HG02973 (cell line): Measurements from ENCODE around the gene PKN3.
"Not testable (repeated sequence)": the region's sequence is repeated elsewhere in the genome, so short reads cannot be mapped to it uniquely, and the experiment has no call there.

ENCODE experiments used
- ATAC-seq: cut with Tn5 transposase; IDR thresholded peaks from one replicate; pipeline ENCODE4 v1.9.1; 2021; ENCODE audit warnings: moderate library complexity; ENCODE audit not compliant: unreplicated experiment

PKN3 gene

DNA sequence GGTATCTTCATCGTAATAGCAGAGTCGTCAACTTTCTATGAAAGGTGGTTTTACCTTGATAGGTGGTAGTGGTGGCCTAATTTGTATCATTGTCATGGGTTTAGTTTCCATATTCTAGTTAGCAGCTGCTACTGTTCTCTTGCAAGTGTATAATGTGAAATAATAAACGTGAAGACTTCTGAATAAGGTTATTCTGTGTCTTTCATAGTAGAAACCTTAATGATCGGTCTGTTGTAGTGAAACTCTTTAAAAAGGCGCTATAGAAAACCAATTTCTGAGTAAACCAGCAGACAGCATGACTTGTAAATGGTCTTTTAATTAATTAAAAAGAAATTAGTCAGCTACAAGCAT lies 11.6 kb upstream of the PKN3 start:
- ATAC-seq, result no peak

DNA sequence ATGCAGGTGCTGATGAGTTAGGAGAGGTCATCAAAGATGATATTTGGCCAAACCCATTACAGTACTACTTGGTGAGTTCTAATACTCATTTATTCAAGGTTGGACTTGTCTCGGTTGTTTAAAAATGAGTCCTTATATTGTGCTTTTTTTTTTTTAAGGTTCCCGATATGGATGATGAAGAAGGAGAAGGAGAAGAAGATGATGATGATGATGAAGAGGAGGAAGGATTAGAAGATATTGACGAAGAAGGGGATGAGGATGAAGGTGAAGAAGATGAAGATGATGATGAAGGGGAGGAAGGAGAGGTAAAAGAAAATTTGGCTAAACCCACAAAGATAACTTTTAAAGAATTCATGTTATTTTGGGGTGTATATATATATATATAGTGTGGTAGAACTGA lies 8.6 kb upstream of the PKN3 start:
- ATAC-seq, result not testable (repeated sequence)

DNA sequence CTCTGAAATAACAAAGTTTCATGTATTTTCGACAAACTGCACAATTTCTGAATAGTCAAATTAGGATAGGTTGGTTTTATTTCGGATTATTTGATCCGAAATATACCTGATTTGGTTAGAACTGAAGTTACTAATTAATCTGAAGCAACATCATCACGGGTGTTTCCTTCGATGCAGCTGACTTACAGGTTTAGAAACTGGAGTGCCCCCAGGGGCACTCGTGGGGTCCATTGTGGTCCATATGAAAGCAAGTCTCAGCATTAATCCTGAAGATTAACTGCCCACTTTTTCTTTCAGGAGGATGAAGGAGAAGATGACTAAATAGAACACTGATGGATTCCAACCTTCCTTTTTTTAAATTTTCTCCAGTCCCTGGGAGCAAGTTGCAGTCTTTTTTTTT lies 8.0 kb upstream of the PKN3 start:
- ATAC-seq, result no peak

DNA sequence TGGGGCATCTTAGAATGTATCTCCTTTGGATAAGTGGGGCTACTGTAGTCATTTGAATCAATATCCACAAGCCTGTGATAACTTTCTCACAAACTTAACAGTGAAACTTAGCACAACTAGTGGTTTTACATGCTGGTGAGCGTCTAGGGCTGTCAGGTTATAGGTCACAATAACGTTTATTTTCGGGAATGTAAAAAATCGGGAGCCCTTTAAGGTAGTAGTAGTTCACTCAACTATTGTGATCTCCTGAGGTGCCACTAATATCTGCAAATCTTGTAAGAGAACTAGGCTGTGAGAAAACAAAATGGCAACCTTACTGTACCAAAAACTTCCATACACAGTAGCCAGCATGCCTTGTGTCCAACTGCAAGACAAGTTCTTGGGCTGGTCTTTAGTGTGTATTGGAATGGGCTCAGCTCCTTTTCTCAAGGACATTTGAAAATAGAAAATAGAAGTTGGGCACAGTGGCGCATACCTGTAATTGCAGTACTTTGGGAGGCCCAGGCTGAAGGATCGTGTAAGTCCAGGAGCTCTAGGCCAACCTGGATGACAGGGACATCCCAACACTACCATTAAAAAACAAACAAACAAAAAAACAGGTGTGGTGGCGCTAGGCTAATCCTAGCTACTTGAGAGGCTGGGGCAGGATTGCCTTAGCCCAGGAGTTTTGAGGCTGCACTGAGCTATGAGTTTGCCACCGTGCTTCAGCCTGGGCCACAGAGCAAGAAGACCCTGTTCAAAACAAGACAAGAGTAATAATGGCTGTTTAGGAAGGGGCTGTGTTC lies 5.2 kb upstream of the PKN3 start:
- ATAC-seq, result no peak

DNA sequence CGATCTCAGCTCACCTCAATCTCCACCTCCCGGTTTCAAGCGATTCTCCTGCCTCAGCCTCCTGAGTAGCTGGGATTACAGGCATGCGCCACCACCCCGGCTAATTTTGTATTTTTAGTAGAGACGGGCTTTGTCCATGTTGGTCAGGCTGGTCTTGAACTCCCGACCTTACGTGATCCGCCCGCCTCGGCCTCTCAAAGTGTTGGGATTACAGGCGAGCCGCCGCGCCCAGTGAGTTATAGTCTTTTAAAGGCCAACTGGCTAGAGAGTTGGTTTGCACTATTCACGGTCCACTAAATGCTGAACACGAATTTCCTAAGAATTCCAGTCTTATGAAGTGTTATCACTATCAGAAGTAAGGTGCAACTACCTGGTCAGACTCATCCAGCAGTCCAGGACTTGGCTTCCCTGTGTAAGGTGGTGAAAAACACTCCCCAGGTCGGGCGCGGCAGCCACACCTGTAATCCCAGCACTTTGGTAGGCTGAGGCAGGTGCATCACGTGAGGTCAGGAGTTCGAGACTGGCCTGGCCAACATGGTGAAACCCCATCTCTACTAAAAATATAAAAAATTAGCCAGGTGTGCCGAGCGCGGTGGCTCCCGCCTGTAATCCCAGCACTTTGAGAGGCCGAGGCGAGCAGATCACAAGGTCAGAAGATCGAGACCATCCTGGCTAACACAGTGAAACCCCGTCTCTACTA lies 3.1 kb upstream of the PKN3 start:
- ATAC-seq, result not testable (repeated sequence)

DNA sequence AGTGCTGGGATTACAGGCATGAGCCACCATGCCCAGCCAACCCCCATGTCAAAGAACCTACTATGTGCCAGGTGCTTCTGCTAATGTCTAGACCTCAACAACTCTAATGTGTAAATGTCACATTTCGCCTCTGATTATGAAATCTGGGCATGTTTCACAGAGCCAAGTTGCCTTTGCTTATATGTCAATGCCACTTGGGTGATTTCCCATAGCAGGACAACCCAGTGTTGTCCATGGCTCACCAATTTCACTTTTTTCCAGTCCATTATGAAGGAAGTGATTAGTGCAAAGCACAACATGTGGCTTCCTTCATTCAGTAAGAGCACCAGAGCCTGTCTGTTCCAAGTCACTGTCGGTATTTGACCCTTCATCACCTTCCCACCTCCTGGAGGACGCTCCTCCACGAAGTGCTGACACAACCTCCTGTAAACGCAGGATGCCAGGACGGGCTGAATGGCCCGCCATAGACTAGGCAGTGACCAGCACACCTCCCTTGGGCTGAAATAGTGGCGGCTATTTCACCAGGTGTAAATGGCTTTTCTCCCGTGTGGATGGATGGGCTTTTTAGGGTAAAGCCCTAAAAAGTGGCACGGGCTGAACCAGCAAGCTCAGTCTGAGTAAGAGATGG lies 962 bp upstream of the PKN3 start:
- ATAC-seq, result no peak

DNA sequence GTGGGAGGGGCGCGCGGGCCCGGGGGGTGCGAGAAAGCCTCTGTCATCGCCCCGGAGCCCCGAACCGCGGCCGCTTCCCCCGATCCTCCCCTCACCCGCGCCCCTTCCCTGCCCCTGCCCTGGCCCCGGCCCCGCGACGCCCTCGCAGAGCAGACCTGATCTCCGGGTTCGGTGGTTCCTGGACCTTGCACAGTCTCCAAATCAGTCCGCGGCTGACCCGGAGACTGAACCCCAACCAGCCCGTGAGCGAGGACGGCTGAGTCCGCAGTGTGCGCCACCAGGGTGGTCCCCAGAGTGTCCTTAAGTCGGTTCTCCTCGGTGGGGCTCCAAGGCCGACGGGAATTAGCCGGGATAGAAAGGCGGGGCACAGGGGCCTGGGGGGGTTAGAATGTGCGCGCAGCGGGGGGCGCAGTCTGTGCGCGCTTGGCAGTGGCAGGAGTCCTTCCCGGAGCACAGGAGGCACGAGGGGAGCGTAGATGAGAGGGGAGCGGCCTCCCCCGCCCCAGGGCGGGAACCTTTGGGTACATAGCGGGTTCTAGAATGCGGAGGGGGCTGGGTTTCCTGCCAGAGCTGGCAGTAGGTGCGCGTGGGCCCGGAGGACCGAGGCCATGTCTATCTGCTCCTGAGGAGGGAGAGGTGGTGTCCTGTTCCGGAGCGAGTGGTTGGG lies 779 bp downstream of the PKN3 start:
- peak; percentile 30 for ATAC-seq

DNA sequence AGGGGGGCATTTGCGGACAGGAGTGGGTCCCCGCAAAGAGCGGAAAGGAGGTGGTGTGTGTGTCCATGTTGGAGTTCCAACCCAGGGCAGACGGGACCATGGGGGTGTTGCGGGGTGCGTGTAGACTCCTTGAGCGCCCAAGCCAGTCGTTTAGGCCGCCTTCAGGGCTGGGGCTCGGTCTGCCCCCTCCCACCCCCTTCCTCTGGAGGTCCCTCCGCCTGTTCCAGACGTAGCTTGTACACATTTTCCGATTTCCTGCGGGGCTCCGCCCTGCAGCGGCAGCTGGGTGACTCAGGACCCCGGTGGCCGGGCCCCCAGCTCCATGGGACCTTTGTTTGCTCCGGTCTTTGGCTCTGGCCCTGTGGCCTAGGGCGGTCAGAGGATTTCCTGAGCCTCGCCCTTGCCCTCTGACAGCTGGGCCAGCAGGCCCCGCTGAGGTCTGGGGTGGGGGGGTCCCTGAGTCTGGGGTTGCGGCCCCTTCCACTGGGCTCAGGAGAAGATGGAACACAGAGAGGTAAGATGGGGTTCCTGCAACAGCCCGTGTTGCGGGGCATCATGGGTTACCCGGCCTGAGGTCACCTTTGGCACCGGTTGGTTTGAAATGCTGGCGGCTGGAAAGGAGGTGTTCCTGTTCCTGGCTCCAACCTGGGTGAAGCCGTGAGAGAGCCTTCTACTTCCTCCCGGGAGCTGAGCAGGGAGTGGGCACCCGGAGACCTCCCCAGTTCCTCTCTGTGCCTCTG lies 1.5 kb downstream of the PKN3 start:
- ATAC-seq, result no peak

DNA sequence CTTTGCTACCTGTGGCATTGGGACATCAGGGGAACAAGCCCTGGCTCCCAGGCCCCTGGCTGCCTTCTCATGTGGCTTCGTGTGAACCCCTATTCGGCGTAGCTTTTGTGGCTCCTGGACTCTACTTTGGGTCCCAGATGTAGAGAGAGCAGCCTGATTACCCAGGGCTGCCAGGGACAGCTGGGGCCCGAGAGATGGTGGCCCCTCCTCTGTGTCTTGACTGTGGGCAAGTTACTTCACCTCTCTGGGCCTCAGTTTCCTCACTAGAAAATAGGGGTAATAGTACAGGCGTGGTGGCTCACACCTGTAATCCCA lies 2.0 kb downstream of the PKN3 start:
- no peak for ATAC-seq

DNA sequence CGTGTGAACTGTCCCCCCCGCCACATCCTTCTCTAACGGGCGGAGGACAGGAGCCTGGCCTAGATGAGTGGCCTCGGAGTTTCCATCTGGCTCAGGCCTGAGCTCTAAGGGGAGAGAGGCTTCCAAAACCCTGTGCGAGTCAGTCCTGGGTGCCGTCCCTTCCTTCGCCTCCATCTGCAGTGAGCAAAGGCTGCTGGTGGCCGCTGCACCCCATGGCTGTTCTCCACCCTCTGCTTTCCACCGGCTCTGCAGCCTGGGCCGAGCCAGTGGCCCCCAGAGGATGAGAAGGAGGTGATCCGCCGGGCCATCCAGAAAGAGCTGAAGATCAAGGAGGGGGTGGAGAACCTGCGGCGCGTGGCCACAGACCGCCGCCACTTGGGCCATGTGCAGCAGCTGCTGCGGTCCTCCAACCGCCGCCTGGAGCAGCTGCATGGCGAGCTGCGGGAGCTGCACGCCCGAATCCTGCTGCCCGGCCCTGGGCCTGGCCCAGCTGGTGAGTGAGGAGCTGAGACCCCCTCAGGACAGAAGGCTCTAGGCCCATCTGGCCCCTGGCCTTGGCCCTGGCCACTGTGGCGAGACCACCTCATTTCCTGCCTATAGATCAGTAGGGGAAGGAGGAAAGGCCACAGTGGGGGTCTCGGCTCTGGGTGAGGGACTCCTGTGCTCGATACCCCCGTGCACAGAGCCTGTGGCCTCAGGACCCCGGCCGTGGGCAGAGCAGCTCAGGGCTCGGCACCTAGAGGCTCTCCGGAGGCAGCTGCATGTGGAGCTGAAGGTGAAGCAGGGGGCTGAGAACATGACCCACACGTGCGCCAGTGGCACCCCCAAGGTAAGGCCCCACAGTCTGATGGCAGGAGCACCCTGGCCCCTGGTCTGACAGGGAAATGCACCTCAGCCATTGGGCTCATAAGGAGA lies 3.0 kb downstream of the PKN3 start:
- no peak for ATAC-seq

DNA sequence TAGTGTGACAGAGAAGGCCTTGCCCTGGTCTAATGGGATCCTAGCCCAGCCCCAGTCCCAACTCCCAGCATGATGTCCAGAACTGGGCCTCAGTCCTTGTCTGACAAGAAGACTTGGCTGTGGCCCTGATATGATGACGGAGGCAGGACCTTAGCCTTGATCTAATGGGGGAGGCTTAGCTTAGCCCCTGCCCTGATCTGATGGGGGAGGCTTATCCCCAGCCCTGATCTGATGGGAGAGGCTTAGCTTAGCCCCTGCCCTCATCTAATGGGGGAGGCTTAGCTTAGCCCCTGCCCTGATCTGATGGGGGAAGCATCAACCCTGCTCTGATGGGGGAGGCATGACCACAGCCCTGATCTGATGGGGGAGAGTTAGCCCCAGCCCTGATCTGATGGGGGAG lies 3.7 kb downstream of the PKN3 start:
- no peak for ATAC-seq

DNA sequence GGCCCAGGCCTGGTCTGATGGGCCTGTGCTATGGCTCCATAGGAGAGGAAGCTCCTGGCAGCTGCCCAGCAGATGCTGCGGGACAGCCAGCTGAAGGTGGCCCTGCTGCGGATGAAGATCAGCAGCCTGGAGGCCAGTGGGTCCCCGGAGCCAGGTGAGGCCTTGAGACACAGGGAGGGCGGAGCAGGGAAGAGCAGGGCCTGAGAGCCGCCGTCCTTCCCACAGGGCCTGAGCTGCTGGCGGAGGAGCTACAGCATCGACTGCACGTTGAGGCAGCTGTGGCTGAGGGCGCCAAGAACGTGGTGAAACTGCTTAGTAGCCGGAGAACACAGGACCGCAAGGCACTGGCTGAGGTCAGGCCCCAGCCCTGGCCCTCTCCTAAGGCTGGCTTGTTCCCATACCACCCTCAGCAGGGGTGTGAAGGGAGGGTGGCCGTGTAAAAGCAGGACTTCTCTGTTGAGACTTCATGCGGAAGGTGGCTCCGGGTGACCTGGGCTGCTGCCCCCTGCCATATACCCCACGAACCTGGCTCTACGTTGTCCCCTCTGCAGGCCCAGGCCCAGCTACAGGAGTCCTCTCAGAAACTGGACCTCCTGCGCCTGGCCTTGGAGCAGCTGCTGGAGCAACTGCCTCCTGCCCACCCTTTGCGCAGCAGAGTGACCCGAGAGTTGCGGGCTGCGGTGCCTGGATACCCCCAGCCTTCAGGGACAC lies 4.5 kb downstream of the PKN3 start:
- ATAC-seq, result no peak

DNA sequence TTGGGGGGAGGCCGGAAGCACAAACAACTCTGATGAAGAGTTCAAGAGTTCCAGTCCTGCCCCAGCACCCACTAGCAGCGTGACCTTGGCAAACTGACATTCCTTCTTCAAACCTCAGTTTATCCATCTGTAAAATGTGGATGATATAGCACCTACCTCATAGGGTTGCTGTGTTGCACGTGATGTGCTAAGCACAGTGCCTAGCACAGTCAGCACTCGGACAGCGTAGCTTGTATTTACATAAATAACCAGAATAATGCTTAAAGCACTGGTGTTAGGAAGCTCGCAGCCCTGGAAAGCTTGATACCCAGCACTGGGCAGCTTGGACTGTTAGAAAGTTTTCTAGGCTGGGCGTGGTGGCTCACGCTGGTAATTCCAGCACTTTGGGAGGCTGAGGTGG lies 5.1 kb downstream of the PKN3 start:
- no peak for ATAC-seq

DNA sequence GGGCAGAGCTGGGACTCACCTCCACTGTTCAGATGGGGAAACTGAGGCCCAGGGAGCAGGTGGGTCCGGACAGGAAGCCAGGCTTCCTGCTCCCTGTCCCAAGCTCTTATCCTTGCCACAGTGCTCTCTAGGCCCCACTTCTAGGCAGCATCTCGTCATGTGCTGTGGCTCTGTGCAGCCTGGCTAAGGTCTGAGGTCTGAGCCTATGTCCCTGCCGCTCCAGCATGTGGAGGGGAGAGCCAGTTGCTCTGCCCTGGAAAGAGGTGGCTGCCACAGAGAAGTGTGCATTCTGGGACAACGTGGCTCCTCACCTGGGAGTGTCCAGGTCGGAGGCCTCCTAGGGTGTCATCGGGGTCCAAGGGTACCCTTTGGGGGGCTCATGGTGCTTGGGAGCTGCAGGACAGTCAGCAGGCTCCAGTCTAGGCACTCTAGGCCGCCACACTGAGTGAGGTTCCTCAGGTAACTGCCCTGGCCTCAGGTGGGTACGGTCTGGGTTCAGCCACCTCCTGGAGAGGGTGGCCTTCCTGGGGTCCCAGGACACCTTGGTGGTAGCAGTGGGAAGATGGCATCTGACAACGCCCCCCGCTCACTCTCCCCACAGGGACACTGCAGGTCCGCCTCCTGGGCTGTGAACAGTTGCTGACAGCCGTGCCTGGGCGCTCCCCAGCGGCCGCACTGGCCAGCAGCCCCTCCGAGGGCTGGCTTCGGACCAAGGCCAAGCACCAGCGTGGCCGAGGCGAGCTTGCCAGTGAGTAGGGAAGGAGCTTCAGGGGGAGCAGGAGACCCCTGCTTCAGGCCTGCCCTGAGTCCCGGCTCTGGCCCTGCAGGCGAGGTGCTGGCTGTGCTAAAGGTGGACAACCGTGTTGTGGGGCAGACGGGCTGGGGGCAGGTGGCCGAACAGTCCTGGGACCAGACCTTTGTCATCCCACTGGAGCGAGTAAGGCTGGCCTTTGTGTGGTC lies 10.4 kb downstream of the PKN3 start:
- ATAC-seq, result no peak

DNA sequence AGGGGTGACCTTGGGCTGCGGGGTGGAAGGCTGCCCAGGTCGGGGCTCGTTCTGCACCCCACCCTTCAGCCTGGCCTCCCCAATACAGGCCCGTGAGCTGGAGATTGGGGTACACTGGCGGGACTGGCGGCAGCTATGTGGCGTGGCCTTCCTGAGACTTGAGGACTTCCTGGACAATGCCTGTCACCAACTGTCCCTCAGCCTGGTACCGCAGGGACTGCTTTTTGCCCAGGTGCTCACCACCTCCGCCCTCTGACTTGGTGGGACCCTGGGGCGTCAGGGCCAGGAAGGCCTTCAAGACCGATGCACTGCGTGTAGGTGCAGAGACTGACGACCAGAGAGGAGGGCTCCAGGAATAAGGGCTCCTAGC lies 11.1 kb downstream of the PKN3 start:
- ATAC-seq, result no peak

DNA sequence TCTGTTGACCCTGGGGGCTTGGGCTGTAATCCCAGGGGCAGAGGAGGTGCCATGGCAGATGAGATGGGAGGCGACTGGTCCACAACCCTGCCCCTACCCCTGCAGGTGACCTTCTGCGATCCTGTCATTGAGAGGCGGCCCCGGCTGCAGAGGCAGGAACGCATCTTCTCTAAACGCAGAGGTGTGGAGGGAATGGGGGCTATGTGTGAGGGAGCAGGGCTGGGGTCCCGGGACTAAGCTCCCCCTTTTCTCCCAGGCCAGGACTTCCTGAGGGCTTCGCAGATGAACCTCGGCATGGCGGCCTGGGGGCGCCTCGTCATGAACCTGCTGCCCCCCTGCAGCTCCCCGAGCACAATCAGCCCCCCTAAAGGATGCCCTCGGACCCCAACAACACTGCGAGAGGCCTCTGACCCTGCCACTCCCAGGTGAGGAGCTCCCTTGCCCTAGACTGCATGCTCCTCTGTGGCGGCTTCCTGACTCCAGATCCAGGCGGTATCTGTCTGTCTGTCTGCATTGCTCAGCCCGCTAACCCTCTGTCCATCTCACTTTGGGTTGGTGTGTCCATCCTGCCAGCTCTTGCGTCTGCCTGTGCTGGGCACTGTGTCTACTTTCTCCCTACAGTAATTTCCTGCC lies 11.8 kb downstream of the PKN3 start:
- ATAC-seq, result no peak

DNA sequence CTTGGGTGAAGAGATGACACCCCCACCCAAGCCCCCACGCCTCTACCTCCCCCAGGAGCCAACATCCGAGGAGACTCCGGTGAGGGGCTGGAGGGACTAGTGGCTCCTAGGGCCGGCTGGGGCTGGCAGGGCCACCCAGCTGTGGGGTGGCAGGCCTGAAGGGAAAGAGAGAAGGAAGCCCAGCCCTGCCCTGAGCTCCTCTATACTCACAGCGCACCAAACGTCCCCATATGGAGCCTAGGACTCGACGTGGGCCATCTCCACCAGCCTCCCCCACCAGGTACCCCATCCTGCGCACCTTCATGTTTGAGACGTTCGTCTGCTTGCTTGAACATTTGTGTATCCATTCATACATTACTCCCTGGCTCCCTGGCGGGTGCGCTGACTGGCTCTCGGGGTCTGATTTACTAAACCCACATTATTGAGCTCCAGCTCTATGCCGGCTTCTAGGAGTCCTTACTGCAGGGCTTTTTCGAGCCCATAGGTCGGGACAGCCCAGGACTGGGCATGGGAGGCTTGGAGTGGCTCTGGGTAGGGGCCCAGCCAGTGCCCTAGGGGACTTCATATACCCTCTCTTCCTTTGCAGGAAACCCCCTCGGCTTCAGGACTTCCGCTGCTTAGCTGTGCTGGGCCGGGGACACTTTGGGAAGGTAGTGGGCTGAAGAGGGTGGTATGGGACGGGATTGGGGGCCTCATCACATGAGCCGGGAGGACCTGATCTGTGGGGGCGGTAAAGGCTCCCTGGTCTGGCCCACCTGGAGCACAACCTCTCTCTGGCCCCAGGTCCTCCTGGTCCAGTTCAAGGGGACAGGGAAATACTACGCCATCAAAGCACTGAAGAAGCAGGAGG lies 12.5 kb downstream of the PKN3 start:
- no peak for ATAC-seq
